ENCODE data around the gene INPP5A. TPM values are rescaled to one million over a fixed set of nuclear protein-coding genes. Genes with fewer than 3 reads are reported as not detected.

The INPP5A gene
- total and polyA plus RNA-seq, 9 of the 15 experiments (the other 6 are each of a cell fraction or from before 2014, with no cell fraction given) = 0.66 to 11.6 (median 7.7) TPM

DNA sequence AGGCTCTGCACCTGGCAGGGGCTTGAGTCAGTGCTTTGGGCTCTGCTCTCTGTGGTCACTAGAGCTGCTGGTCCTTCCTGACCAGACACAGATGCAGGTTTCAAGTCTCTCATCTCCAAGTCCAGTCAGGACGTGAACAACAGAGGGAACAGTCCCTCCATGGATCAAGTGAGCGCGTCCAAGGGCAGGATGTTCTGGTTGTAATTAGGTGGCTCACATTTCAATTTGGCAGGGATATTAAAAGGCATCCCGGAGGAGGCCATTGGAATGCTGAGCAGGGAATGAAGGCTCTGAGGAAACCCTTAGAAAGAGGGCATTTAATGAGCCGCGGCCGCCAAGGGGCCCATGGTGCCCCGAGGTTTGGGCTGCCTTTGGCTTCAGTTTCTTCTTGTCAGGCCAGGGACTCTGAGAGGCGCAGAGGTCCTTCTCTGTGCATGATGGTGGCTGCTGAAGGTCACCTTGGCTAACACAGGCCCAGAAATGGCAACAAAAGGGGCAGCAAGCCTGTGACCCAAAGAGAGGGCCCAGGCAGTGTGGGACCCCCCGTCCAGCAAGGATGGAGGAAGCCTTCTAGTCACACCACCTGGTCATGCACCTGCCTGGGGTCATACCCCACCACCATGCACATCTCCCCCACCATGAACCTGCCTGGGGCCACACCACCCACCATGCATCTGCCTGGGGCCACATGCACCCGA lies 30.7 kb upstream of the INPP5A start:
- no TSS peak for BruUV-seq (replicated peaks)
- no peak for TF ChIP-seq NFIC (IDR thresholded peaks at IDR 0.05)
- no peak for TF ChIP-seq ZNF589 (CRISPR knock-in tag; IDR thresholded peaks at IDR 0.05; ENCODE audit: low read depth)
- no peak for TF ChIP-seq MBD2 (IDR thresholded peaks at IDR 0.05; ENCODE audit: borderline replicate concordance, low read depth)
- TF ChIP-seq SREBF2 (CRISPR knock-in tag; IDR thresholded peaks at IDR 0.05) = no peak
- TF ChIP-seq GATA2 (CRISPR knock-in tag; IDR thresholded peaks at IDR 0.05) = no peak
- TF ChIP-seq, protein P1, sequence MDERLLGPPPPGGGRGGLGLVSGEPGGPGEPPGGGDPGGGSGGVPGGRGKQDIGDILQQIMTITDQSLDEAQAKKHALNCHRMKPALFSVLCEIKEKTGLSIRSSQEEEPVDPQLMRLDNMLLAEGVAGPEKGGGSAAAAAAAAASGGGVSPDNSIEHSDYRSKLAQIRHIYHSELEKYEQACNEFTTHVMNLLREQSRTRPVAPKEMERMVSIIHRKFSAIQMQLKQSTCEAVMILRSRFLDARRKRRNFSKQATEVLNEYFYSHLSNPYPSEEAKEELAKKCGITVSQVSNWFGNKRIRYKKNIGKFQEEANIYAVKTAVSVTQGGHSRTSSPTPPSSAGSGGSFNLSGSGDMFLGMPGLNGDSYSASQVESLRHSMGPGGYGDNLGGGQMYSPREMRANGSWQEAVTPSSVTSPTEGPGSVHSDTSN (CRISPR knock-in tag; IDR thresholded peaks at IDR 0.05; ENCODE audit: low read depth) = no peak
- TF ChIP-seq, protein P1 (tag; conservative IDR thresholded peaks at IDR 0.05; ENCODE audit: low read depth) = no peak
- no peak for TF ChIP-seq RAD21 (CRISPR knock-in tag; conservative IDR thresholded peaks at IDR 0.05 in 1 of 2, IDR thresholded peaks at IDR 0.05 in 1 of 2)
- TF ChIP-seq ESRRB (CRISPR knock-in tag; IDR thresholded peaks at IDR 0.05; ENCODE audit: borderline replicate concordance) = no peak
- TF ChIP-seq PURB (CRISPR knock-in tag; IDR thresholded peaks at IDR 0.05; ENCODE audit: low read depth) = no peak
- Histone ChIP-seq H3K4me2 (ENCODE audit: insufficient read depth, low read length) (no peak overlapping the region), H3K36me3 (ENCODE audit: control insufficient read depth, insufficient read depth, low read length) (no peaks in the 10 kb centered on the region), H3K9me1 (ENCODE audit: control insufficient read depth, insufficient read depth, low read length) (no peaks in the 10 kb centered on the region), H3K4me1 (replicated peaks in 1 of 2; ENCODE audit: control insufficient read depth in 2 of 2, insufficient read depth in 2 of 2, low read length in 2 of 2) (peaks cover 0 to 9% of the 10 kb centered on the region in 2 experiments; a peak in 3 of 5 replicates), H3K9ac (ENCODE audit: insufficient read depth in 1 of 2, low read depth in 2 of 2, low read length in 2 of 2) (no peak overlapping the region), H4K20me1 (replicated peaks; ENCODE audit: control insufficient read depth, insufficient read depth, low read length) (no peaks in the 10 kb centered on the region), H3K27me3 (ENCODE audit: control insufficient read depth in 2 of 2, insufficient read depth in 2 of 2, low read length in 2 of 2) (peaks cover 6 to 25% of the 10 kb centered on the region in 2 experiments; a peak in 4 of 5 replicates), H3K79me2 (ENCODE audit: control insufficient read depth, insufficient read depth, low read length) (no peaks in the 10 kb centered on the region), H3K4me3 (no peak overlapping the region), H3K9me3 (replicated peaks; ENCODE audit: control insufficient read depth, insufficient read depth, low read depth, low read length) (no peaks in the 10 kb centered on the region), H3K27ac (ENCODE audit: extremely low read depth, low read depth, low read length) (no peak overlapping the region), H2AFZ (ENCODE audit: low read depth, low read length) (no peak overlapping the region)
- POLR2A ChIA-PET = no interaction called here
- CTCF ChIA-PET (ENCODE audit: low intra/inter-chr PET ratio) = no interaction called here
- FAIRE-seq = no peak
- no peak for ATAC-seq
- WGBS (ENCODE audit: insufficient coverage, low coverage, missing lambda C conversion rate) = 26% methylated on average over 8 of the region's 11 CpGs
- intact Hi-C loops (cut with micrococcal nuclease) = no loop called here
- DNase-seq (ENCODE audit: extremely low read depth in 1 of 4, low spot score in 3 of 4) = no peak
- in situ Hi-C loops (cut with MboI) = no loop called here

Measured in K562 (cell line).